Uterus (tissue), 2 donors: ENCODE measurements around the gene NISCH.

Experiments used
- POLR2A ChIP-seq, 2 donors: fragments of 450-650 bp; IDR thresholded peaks; one replicate each; pipeline ENCODE4 v1.6.1; 2016; ENCODE audit warnings: antibody characterized with exemption in 2 of 2, mild to moderate bottlenecking in 1 of 2, moderate library complexity in 1 of 2
- TF ChIP-seq, protein P1 (sequence below), 4 experiments: fragments of 200-600 bp in 2 of 4; fragments of 450-650 bp in 2 of 4; sonication (generic) in 2 of 4; IDR thresholded peaks; one replicate each; pipeline ENCODE4 v1.5.1; 2016 to 2019; ENCODE audit warnings: antibody characterized with exemption in 4 of 4, mild to moderate bottlenecking in 2 of 4, moderate library complexity in 1 of 4

DNA sequence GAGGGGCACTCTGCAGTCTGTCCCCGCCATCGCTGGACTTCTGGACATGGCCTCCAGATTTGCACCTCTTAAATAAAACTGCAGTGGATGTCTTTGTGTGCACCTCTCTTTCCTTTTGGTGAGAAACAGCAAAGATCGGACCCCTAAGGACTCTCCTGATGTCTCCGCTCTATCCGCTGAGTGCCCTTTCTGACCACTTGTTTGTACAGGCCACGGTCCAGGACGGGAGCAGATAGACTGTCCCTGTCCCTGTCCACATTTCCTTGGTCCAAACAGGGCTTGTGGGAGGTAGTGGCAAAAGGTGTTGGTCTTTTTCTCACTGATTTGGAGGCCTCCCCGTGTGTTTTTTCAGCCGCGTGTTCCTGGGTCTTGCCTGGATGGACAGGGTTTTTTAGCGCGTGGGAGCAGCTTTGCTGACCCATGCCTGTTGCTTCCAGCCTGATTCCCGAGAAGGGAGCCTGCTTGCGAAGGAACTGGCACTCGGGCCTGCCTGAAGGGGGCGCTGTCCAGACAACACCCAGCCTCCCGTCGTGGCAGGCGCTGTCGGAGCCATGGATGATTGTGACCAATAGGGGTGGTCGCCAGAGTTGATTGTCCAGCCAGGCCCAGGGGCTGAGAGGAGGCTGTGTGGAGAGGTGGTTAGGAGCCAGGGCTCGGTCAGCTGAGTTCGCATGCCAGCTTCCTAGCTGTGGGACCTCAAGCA lies 26.6 kb downstream of the NISCH start:
- TF ChIP-seq, protein P1, sequence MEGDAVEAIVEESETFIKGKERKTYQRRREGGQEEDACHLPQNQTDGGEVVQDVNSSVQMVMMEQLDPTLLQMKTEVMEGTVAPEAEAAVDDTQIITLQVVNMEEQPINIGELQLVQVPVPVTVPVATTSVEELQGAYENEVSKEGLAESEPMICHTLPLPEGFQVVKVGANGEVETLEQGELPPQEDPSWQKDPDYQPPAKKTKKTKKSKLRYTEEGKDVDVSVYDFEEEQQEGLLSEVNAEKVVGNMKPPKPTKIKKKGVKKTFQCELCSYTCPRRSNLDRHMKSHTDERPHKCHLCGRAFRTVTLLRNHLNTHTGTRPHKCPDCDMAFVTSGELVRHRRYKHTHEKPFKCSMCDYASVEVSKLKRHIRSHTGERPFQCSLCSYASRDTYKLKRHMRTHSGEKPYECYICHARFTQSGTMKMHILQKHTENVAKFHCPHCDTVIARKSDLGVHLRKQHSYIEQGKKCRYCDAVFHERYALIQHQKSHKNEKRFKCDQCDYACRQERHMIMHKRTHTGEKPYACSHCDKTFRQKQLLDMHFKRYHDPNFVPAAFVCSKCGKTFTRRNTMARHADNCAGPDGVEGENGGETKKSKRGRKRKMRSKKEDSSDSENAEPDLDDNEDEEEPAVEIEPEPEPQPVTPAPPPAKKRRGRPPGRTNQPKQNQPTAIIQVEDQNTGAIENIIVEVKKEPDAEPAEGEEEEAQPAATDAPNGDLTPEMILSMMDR (IDR thresholded peaks at IDR 0.05): peak in 1 of 4 experiments; percentile 15
- TF ChIP-seq POLR2A (IDR thresholded peaks at IDR 0.05): no peak
